GM19455 (cell line): ENCODE results near the gene UTY.

Source experiments
- ATAC-seq: cut with Tn5 transposase; IDR thresholded peaks from one replicate; pipeline ENCODE4 v1.9.1; 2021; ENCODE audit not compliant: unreplicated experiment

Gene UTY

GRCh38 chrY:13416869-13417661 lies 62.8 kb downstream of the UTY start:
- peak; percentile 77 for ATAC-seq

- no peak for ATAC-seq
Observed at GRCh38 chrY:13415556-13415955, 64.3 kb downstream of the UTY start.

GRCh38 chrY:13398876-13399275 lies 81.0 kb downstream of the UTY start:
- no peak for ATAC-seq

DNA sequence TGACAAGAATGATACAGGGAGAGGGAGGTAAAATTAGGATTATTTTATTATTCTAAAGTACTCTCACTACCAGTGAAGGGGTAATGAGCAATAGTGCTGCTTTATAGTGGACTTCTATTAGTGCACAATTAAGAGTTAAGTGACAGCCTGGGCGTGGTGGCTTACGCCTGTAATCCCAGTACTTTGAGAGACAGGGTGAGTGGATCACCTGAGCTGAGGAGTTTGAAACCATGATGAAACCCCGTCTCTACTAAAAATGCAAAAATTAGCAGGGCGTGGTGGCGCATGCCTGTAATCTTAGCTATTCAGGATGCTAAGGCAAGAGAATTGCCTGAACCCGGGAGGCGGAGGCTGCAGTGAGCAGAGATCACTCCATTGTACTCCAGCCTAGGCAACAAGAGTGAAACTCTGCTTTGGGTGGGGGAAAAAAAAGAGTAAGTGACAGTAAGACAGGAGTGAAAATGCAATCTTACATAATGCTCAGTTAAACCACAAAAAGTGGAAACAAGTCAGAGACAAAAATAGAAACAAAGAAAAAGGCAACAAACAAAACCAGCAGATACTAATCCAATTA lies 98.6 kb downstream of the UTY start:
- ATAC-seq = peak; percentile 77

GRCh38 chrY:13370868-13371800 lies 108.7 kb downstream of the UTY start:
- no peak for ATAC-seq

- no peak for ATAC-seq
Observed at GRCh38 chrY:13370245-13370644, 109.6 kb downstream of the UTY start.

DNA sequence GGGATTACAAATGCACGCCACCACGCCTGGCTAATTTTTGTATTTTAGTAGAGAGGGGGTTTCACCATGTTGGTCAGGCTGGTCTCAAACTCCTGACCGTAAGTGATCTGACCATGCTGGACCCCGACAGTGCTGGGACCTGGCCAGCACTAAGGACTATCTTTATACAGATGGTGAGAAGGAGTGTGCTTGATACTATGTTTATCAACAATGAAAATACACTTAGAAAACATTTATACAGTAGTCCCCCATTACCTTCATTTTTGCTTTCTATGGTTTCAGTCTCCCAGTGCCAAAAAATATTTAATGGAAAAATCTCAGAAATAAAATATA lies 111.4 kb downstream of the UTY start:
- no peak for ATAC-seq

DNA sequence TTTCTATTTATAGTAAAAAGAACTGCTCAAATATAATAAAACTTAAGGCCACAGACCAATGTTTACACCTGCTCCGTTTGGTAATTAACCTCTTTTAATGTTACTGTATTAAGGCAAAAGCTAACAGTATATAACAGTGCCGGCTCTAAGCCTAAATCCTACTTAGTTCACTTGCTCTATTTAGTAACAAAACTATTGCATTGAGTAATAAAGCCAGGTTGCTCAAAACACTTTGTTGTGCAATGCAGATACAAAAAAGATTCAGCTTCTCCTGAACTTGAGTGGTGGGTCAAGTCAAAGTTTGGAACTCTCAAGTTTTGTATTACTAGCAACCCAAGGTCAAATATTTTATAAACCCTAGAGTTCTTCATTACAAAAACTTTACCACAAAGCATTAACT lies 116.2 kb downstream of the UTY start:
- no peak for ATAC-seq

GRCh38 chrY:13362662-13363061 lies 117.2 kb downstream of the UTY start:
- no peak for ATAC-seq

GRCh38 chrY:13361656-13362636 lies 117.9 kb downstream of the UTY start:
- no peak for ATAC-seq

DNA sequence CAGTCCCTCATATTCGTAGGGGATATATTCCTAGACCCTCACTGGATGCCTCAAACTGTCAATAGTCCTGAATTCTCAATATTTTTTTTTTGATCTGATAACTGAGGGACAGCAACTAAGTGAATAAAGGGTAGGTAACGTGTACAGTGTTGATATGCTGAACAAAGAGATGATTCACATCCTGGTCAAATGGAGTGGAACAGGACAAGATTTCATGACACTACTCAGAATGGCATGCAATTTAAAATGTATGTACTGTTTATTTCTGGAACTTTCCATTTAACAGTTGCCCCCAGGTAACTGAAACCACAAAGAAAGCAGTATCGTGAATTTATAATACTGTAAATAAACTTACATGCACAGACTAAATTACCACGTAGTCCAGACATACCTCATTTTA lies 128.4 kb downstream of the UTY start:
- no peak for ATAC-seq

DNA sequence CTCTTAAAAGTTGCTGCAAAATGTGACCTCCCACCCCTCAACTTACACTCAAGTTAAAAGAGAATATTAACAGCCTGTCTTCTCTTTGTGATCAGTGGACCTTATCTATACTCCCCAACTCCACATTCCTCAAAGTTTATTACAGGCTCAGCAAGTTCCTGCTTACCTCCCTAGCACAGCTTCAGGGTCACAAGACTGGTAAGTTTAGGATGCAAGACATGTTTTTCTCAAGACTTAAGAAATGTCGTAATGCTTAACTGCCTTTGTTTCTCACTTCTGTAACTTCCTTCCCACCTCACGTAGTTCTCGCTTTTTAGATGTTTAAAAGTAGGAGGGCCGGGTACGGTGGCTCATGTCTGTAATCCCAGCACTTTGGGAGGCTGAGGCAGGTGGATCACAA lies 132.7 kb downstream of the UTY start:
- no peak for ATAC-seq

- no peak for ATAC-seq
Observed at GRCh38 chrY:13345549-13345948, 134.3 kb downstream of the UTY start.

- ATAC-seq = no peak
Observed at GRCh38 chrY:13343307-13343946, 136.4 kb downstream of the UTY start.

GRCh38 chrY:13339939-13340338 lies 139.9 kb downstream of the UTY start:
- ATAC-seq = no peak

DNA sequence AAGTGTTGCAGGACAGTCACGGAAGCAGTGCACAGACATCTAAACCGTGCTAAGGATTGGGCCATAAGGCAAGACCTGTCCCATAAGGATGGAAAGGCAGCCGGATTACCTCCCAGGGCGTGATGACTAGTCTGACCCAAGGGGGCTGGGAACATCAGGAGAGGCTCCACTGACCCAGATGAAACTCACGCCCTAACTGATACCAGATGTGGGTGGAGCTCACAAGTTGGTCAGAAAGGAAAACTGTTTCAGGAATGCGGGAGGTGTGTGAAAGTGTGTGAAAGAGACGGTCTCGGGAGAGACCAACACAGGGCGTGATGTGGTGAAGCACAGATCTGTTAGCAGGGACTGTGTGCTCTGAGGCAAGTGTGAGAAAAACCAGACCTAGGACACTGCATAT lies 140.5 kb downstream of the UTY start:
- ATAC-seq = no peak

GRCh38 chrY:13338711-13339110 lies 141.1 kb downstream of the UTY start:
- no peak for ATAC-seq

- no peak for ATAC-seq
Observed at GRCh38 chrY:13337934-13338333, 141.9 kb downstream of the UTY start.

DNA sequence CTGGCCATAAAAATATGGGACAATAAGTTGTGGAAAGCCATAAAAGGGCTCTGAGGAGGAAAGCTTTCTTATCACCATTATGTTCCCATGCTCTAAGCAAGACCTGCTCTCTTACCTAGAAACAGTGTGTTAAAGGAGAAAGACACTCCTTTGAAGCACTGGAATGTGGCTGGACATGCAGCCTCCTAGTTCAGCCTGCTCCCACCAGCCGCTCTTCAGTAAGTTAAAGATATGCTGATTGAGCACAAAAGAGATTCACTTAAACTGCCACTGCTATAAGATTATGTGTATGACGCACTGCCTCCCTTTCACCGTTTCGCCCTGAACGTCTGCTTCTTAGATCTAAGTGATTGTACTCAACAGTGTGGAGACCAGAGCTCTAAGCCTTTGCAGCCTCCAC lies 146.0 kb downstream of the UTY start:
- ATAC-seq = no peak

DNA sequence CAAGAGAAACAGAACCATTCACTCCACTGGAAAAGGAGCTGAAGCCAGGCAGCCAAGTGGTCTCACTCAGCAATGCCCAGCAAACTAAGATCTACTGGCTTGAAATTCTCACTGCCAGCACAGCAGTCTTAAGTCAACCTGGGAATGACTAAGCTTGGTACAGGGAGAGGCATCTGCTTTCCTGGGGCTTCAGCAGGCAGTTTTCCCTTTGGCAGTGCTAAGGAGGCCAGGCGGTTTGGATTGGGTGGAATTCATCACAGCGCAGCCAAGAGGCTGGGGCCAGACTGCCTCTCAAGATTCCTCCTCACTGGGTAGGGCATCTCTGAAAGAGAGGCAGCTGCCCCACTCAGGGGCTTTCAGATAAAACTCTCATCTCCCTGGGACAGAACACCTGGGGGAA lies 149.2 kb downstream of the UTY start:
- ATAC-seq = no peak
